Kidney tubule cell (primary cell): ENCODE measurements around the gene BLZF1.
A peak's percentile ranks its signal among the peaks of the same experiment; 100 is the strongest.
"Not testable (repeated sequence)": the region's sequence is repeated elsewhere in the genome, so short reads cannot be mapped to it uniquely, and the experiment has no call there.

Source experiments
- DNase-seq: peaks from one replicate; pipeline ENCODE4 v3.0.0-alpha.2; 2018; ENCODE audit warnings: low spot score

Gene BLZF1

GRCh38 chr1:169367686-169368405, at the start of gene BLZF1, which contains the start of gene NME7:
Gene BLZF1 (plus strand): TSS chr1:169368195. CDS start chr1:169369523, 1,328 bp downstream.
Gene NME7 (minus strand): TSS chr1:169367797. CDS start chr1:169367710, 87 bp downstream.
- DNase-seq: peak; percentile 98

- no peak for DNase-seq
These were observed 49.3 kb upstream of the BLZF1 start for GRCh38 chr1:169318536-169319244.

GRCh38 chr1:169321539-169321938, 46.5 kb upstream of the BLZF1 start:
- DNase-seq: no peak

GRCh38 chr1:169322138-169322537, 45.9 kb upstream of the BLZF1 start:
- DNase-seq: no peak

- DNase-seq: no peak
These were observed 42.9 kb upstream of the BLZF1 start for GRCh38 chr1:169325117-169325516.

GRCh38 chr1:169326261-169326955, 41.6 kb upstream of the BLZF1 start:
- peak; percentile 12 for DNase-seq

GRCh38 chr1:169326956-169327268, 41.1 kb upstream of the BLZF1 start:
- DNase-seq: peak; percentile 83

- DNase-seq: no peak
These were observed 40.1 kb upstream of the BLZF1 start for GRCh38 chr1:169327875-169328274.

GRCh38 chr1:169329383-169329782, 38.6 kb upstream of the BLZF1 start:
- DNase-seq: no peak

- no peak for DNase-seq
These were observed 37.1 kb upstream of the BLZF1 start for GRCh38 chr1:169330927-169331326.

GRCh38 chr1:169334727-169335126, 33.3 kb upstream of the BLZF1 start:
- not testable (repeated sequence) for DNase-seq

- not testable (repeated sequence) for DNase-seq
These were observed 30.9 kb upstream of the BLZF1 start for GRCh38 chr1:169336947-169337715.

GRCh38 chr1:169338617-169339016, 29.4 kb upstream of the BLZF1 start:
- DNase-seq: no peak

- no peak for DNase-seq
These were observed 28.2 kb upstream of the BLZF1 start for GRCh38 chr1:169339773-169340172.

- DNase-seq: no peak
These were observed 27.1 kb upstream of the BLZF1 start for GRCh38 chr1:169340882-169341281.

- DNase-seq: not testable (repeated sequence)
These were observed 25.9 kb upstream of the BLZF1 start for GRCh38 chr1:169342096-169342495.

GRCh38 chr1:169345511-169345910, 22.5 kb upstream of the BLZF1 start:
- DNase-seq: no peak

- DNase-seq: no peak
These were observed 21.9 kb upstream of the BLZF1 start for GRCh38 chr1:169346036-169346589.

GRCh38 chr1:169347688-169348382, 20.2 kb upstream of the BLZF1 start:
- DNase-seq: no peak

GRCh38 chr1:169348383-169349036, 19.5 kb upstream of the BLZF1 start:
- peak; percentile 62 for DNase-seq

GRCh38 chr1:169360415-169360814, 7.6 kb upstream of the BLZF1 start:
- no peak for DNase-seq
